Stimulated activated CD4-positive, alpha-beta T cell treated with anti-CD3 and anti-CD28 coated beads, TNF-alpha, amount 100 ng/mL, for 24 hours (primary cell): ENCODE measurements around the gene SRI.
A peak's percentile ranks its signal among the peaks of the same experiment; 100 is the strongest.
"Not testable (repeated sequence)": the region's sequence is repeated elsewhere in the genome, so short reads cannot be mapped to it uniquely, and the experiment has no call there.

Source experiments
- DNase-seq, 3 experiments: peaks; one replicate each; pipeline ENCODE4 v3.0.0-alpha.2; 2020; ENCODE audit warnings: low read depth in 3 of 3

Gene SRI, protein sequence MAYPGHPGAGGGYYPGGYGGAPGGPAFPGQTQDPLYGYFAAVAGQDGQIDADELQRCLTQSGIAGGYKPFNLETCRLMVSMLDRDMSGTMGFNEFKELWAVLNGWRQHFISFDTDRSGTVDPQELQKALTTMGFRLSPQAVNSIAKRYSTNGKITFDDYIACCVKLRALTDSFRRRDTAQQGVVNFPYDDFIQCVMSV

DNA sequence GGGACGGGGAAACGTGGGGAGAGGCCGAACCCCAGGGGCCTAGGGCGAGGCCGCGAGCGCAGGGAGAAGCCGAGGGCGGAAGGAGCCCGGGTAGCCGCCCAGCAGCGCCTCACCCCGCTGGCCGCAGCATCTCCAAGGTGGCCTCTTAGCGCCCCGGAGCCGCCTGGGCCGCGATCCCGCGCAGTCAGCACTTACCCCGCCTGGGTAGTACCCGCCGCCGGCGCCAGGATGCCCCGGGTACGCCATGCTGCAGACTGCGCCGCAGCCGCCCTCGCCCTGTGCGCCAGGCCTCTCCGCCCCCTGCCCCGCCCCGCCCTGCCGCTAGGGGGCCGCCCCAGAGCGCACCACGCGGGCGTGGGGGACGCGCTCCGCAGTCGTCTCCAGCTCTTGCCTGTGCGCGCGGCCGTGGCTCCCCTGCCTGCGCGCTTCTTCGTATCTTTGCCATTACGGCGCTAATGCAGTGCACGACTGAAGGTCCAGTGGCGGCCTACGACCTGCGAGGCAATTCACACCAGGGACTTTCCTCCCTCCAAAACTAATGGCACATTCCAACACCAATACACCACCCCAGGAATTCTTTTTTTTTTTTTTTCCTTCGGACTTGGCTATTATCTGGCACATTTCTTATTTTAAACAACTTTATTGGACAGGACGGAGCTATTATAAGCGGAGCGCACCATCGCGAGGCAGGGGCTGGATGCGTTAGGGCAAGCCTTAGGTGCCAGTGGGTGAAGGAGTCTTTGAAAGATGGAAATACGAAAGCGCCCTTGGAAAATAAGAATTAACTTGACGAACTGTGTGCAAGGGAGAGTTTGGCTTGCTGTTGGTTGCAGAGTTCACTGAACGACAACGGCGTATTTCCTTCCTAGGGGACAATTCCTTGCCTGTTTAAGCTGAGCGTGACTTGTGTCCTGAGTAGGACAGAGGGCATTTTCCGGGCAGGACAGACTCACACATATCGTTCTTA lies at the start of gene SRI:
Gene SRI (minus strand): TSS at position 258 of the 967 bp plus-strand sequence. CDS start 12 bp downstream, at position 246.
- DNase-seq = peak; percentile 77 to 82 (median 80)

- DNase-seq = no peak
These were observed 49.7 kb upstream of the SRI start for GRCh38 chr7:88269586-88269985.

DNA sequence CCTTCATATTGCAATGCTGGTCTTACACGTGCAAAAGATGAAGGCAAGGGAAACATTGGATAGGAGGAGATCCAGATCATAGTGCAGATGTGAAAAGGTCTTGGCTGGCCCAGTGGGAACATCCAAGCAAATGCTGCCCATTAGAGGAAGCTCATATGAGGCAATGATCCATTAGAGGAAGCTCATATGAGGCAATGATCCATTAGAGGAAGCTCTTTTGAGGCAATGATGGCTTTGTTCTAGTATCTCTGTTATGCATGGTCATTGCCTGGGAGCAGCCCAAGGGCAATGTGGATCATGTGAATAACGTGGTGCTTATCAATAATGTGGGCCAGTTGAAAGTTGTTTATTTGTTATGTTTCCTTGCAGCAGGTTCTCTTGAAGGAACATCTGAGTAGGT lies 49.0 kb upstream of the SRI start:
- DNase-seq = no peak

DNA sequence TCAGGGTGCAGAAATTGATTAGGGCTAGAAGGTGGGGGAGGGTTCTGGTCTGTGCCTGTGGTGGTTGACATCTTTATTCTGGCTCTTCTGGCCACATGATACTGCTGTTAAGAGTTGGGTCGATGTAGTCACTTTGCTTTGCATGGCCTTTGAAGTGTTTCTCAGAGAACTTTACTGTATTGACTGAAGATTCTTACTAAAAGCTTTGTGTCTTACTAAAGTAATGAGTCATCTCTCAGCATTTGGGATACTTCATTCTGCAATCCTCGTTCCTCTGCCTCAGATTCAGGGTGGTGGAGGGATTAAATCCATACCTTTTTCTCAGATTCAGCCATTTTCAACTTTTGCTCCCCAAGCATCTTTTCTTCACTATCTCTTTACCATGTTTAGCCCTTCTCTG lies 48.2 kb upstream of the SRI start:
- no peak for DNase-seq

DNA sequence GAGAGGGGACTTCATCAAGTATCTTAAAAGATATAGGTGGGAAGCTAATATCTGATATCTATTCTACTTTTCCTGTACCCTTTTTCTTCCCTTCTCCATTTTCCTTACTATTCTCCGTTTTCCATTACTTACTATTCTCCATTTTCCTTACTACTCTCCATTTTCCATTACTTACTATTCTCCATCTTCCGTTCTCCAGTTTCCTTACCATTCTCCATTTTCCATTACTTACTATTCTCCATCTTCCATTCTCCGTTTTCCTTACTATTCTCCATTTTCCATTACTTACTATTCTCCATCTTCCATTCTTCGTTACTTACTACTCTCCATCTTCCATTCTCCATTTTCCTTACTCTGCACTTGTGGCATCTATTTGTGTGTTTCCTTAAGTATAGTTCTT lies 47.6 kb upstream of the SRI start:
- no peak for DNase-seq

- not testable (repeated sequence) for DNase-seq
These were observed 45.1 kb upstream of the SRI start for GRCh38 chr7:88264987-88265386.

GRCh38 chr7:88262562-88262961 lies 42.7 kb upstream of the SRI start:
- no peak for DNase-seq

DNA sequence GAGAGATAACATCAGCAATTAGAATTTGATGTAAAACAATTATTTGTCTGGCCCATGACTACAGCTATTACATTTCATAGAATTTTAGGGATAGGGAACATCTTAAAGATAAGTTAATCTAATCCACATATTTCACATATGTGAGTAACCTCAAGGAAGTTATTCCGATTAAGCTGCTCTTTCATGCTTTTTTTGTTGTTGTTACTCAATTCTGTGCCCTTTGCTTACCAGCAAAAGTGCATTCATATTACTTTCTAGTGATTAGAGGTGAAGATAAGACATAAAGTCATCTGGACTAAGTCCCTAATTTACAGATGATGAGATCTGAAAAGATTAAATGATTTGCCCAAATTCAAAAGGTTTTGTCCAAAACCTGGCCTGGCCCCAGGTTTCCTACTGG lies 40.9 kb upstream of the SRI start:
- DNase-seq = no peak

GRCh38 chr7:88259656-88260380 lies 40.0 kb upstream of the SRI start:
- DNase-seq = no peak

DNA sequence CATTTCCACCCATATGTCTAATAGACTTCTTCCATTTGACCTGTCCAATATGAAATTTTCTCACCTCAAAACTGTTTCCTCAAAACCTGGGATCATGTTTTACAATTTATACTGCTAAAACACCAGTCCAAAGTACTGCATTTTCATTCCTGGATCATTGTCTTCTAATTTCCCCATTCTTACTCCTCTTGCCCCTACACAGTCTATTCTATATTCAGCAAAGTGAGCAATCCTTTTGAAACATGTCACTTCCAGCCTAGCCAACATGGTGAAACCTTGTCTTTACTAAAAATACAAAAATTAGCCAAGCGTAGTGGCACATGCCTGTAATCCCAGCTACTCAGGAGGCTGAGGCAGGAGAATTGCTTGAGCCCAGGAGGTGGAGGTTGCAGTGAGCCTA lies 38.5 kb upstream of the SRI start:
- not testable (repeated sequence) for DNase-seq

GRCh38 chr7:88256906-88257305 lies 37.1 kb upstream of the SRI start:
- no peak for DNase-seq

DNA sequence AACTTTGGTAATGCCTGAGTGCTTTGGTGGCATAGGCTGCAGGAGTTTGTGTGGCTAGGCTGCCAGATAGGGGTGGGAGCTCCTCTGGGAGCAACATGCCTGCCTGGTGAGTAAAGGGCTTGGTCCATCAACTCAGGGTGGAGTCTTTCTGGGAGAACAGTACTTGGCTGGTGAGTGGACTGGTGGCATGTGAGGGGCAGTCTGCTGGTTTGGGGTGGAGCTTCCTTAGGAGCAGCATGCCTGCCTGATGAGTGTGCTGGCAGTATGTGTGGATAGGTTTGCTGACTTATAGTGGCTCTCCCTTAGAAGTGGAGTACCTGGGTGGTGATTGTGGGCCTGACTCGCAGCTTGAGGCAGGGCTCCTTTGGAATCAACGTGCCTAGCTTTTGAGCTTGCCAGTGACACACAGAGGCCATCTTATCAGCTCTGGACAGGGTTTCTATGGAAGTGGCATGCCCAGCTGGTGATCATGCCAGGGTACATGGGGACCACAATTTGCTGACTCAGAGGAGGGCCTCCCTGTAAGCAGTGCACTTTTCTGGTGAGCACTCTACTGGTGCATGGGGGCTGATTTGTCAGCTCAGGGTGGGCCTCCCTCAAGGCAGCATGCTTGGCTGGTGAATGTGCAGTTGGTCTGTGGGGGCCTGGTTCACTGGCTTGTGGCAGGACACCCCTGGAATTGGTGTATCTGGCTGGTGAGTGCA lies 35.0 kb upstream of the SRI start:
- no peak for DNase-seq

DNA sequence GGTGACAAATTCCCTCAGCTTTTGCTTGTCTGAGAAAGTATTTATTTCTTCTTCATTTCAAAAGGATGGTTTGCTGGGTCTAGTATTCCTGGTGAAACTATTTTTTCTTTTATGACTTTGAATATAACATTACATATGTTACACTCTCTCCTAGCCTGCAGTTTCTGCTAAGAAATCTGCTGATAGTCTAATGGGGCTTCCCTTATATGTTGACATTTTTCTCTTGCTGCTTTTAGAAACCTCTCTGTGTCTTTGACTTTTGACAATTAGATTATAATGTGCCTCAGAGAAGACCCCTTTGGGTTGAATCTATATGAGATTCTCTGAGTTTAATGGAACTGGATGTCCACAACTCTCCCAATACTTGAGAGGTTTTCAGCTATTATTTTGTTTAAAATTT lies 33.8 kb upstream of the SRI start:
- no peak for DNase-seq

DNA sequence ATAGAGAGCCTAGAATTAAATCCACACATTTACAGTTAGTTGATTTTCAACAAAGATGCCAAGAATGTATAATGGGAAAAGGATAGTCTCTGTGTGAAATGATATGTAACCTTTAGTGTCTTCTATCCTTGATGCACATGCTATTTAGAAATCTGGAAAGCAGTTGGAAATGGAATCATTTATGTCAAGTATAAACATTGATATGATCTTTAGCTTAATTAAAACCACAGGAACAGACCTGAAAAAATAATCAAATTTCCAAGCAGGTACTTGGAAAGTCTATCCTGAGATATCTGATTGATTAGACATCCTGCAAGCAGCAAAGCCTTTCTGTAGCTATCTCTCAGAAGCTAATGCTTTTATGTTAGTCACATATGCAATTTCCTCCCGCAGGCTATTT lies 24.4 kb upstream of the SRI start:
- DNase-seq = no peak

DNA sequence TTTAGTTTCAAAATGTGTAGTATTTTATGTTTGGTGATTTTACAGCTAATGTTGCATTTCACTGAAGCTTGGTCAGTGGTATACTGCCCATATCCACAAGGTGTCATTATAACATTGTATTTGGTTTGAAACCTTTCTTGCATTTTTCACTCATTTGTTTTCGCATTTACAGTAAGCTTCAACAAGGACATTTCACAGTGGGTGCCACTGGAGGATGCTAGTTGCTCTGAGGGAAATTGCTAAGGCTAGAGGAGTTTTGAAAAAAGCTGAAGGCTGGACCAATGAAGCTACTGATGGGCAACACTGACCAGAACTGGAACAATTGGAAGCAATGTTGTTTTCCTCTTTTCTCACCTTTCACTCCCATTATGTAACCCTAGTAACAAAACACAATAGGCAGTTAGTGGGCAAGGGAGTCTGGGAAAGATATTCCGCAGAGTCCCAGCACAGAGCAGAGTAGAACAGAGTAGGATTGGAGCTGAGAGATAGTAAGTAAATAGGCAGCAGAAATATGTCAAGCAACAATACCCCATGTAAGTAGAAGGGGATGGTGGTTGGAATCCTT lies 23.6 kb upstream of the SRI start:
- no peak for DNase-seq

GRCh38 chr7:88239852-88240251 lies 20.0 kb upstream of the SRI start:
- DNase-seq = no peak

GRCh38 chr7:88233828-88234227 lies 14.0 kb upstream of the SRI start:
- DNase-seq = no peak

- DNase-seq = no peak
These were observed 10.8 kb upstream of the SRI start for GRCh38 chr7:88230646-88231045.

- DNase-seq = no peak
These were observed 9.6 kb upstream of the SRI start for GRCh38 chr7:88229302-88229995.

DNA sequence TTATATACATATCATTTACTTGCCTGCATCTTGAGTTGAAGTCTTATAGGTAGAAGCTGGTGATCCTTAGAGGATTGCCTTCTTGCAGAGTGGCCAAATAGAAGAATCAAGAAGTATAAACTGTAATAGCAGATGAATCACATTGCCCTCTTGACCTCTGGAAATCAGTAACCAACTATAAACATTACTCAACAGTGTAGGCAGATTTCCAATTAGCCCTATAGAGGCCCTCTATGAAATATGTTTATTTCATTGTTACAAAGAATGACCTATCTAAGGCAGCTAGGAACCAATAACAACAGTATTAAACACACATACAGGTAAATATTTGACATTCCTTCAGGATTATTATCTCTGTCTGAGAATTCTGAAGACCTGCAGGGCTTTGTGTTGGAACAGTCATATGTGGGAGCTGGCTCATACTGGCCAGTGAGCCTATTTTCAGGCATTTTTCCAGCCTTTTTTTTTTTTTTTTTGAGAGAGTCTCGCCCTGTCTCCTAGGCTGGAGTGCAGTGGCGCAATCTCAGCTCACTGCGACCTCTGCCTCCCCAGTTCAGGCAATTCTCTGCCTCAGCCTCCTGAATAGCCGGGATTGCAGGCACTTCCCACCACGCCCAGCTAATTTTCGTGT lies 7.2 kb upstream of the SRI start:
- DNase-seq = no peak
